Gastrocnemius medialis (tissue), 4 donors: ENCODE measurements around the gene SHC3.

Source experiments
- CTCF ChIP-seq, 5 experiments: fragments of 450-650 bp in 3 of 5; fragments of 200-600 bp in 2 of 5; sonication (generic) in 2 of 5; IDR thresholded peaks in 4 of 5; conservative IDR thresholded peaks in 1 of 5; 1 replicate in 4 of 5; 2 replicates in 1 of 5; pipeline ENCODE4 v1.5.1; 2016 to 2019; ENCODE audit warnings: antibody characterized with exemption in 5 of 5, mild to moderate bottlenecking in 3 of 5, moderate library complexity in 3 of 5
- POLR2A ChIP-seq, 2 donors: fragments of 450-650 bp; IDR thresholded peaks; one replicate each; pipeline ENCODE4 v1.6.1; 2017; ENCODE audit warnings: antibody characterized with exemption in 2 of 2, mild to moderate bottlenecking in 2 of 2, moderate library complexity in 2 of 2

DNA sequence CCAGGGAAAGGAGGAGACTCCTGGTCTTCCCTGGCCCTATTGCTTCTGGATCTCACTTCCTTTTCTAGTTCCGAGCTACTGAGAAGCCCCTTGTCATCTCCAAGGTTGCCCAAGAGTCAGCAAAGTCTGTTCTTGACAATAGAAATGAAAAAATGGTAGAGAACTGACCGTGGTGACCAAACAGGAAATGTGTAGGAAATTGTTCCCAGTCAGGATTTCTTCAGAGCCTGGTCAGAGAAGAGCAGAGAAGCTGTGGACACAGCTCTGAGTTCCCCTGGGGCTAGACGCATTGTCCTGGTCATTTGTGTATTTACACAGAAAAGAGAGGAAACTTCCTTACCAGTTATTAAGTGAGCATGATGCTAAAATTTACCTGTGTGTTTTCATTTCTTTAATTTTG lies 151.7 kb downstream of the SHC3 start:
- TF ChIP-seq CTCF (IDR thresholded peaks at IDR 0.05 in 4 of 5, conservative IDR thresholded peaks at IDR 0.05 in 1 of 5): no peak
- TF ChIP-seq POLR2A (IDR thresholded peaks at IDR 0.05): no peak
